ENCODE measurements around the gene GSTM1. TPM values are rescaled to one million over a fixed set of nuclear protein-coding genes. Genes with fewer than 3 reads are reported as not detected.

Gene GSTM1
- total and polyA plus RNA-seq, 2 donors (not counting 3 experiments of a cell fraction or from before 2014, with no cell fraction given): 35.5 TPM; not detected in 1

DNA sequence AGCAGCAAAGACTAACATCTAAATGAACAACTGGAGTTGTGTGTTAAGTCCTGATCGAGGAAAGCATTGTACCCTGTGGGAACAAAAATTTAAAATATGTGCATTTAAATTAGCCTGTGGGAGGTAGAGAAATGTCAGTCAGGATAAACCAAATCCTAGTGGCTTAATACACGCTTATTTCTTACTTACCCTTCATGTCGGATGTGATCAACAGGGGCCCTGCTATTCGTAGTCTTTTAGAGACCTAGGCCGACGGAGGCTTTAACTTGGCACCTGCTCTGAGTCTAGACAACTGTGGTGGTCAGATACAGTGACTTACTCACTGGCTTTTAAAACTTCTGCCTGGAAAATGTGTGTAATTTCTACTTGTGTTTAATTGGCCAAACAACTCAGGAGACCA, 43.0 kb downstream of the GSTM1 start:
- dilution Hi-C loops (cut with MboI; ENCODE audit: extremely low pct_ligation_motif_present, low sequenced_read_pairs): no loop called here
- no TSS peak for BruUV-seq (replicated peaks)
- H3K9me1 ChIP-seq (replicated peaks; ENCODE audit: control insufficient read depth, extremely low read depth, insufficient read depth, low read length): no peaks in the 10 kb centered on the region
- H3K36me3 ChIP-seq (ENCODE audit: control insufficient read depth in 2 of 2, extremely low read depth in 1 of 2, insufficient read depth in 2 of 2, low read length in 2 of 2): no peaks in the 10 kb centered on the region
- DNase-seq (ENCODE audit: low read depth, low spot score) (no peak), FAIRE-seq (no peak)
- no peaks in the 10 kb centered on the region for H3K79me2 ChIP-seq (ENCODE audit: control insufficient read depth, insufficient read depth, low read length)
- H3K4me3 ChIP-seq (replicated peaks in 1 of 3; ENCODE audit: insufficient read depth in 1 of 3, low read depth in 1 of 3, low read length in 3 of 3): no peak overlapping the region
- H2AFZ ChIP-seq (ENCODE audit: low read depth, low read length): no peak overlapping the region
- no peaks in the 10 kb centered on the region for H4K20me1 ChIP-seq (replicated peaks; ENCODE audit: control insufficient read depth, extremely low read depth, insufficient read depth, low read length)
- no peaks in the 10 kb centered on the region for H3K4me1 ChIP-seq (ENCODE audit: control insufficient read depth, extremely low read depth, insufficient read depth, low read length)
- H3K4me2 ChIP-seq (ENCODE audit: insufficient read depth, low read length): no peak overlapping the region
- no peak overlapping the region for H3K9ac ChIP-seq (replicated peaks; ENCODE audit: extremely low read depth, insufficient read depth, low read length)
- H3K27ac ChIP-seq (ENCODE audit: insufficient read depth, low read depth, low read length): no peak overlapping the region
- peaks cover 7 to 19% of the 10 kb centered on the region in 2 experiments for H3K27me3 ChIP-seq (ENCODE audit: control insufficient read depth in 2 of 2, insufficient read depth in 2 of 2, low read length in 2 of 2)
- ChIA-PET CTCF (no interaction called here), POLR2A (no interaction called here)
- intact Hi-C loops (cut with micrococcal nuclease): no loop called here
- H3K9me3 ChIP-seq (replicated peaks; ENCODE audit: control insufficient read depth, insufficient read depth, low read length): no peaks in the 10 kb centered on the region
- TF ChIP-seq, protein P1, sequence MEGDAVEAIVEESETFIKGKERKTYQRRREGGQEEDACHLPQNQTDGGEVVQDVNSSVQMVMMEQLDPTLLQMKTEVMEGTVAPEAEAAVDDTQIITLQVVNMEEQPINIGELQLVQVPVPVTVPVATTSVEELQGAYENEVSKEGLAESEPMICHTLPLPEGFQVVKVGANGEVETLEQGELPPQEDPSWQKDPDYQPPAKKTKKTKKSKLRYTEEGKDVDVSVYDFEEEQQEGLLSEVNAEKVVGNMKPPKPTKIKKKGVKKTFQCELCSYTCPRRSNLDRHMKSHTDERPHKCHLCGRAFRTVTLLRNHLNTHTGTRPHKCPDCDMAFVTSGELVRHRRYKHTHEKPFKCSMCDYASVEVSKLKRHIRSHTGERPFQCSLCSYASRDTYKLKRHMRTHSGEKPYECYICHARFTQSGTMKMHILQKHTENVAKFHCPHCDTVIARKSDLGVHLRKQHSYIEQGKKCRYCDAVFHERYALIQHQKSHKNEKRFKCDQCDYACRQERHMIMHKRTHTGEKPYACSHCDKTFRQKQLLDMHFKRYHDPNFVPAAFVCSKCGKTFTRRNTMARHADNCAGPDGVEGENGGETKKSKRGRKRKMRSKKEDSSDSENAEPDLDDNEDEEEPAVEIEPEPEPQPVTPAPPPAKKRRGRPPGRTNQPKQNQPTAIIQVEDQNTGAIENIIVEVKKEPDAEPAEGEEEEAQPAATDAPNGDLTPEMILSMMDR (IDR thresholded peaks at IDR 0.05; ENCODE audit: extremely low read depth in 1 of 2, insufficient read depth in 1 of 2, low read depth in 1 of 2, low read length in 2 of 2): no peak
- TF ChIP-seq MYC (IDR thresholded peaks at IDR 0.05; ENCODE audit: low read depth, low read length) (no peak), EZH2 (IDR thresholded peaks at IDR 0.05; ENCODE audit: borderline replicate concordance, low read depth, low read length, severe bottlenecking) (no peak), POLR2AphosphoS5 (IDR thresholded peaks at IDR 0.05; ENCODE audit: insufficient read depth, low read depth, low read length) (no peak), JUN (IDR thresholded peaks at IDR 0.05; ENCODE audit: borderline replicate concordance, insufficient read depth, insufficient read length, low read depth) (no peak), GATA2 (IDR thresholded peaks at IDR 0.05; ENCODE audit: insufficient read depth, insufficient read length, low read depth, low read length) (no peak), FOS (IDR thresholded peaks at IDR 0.05; ENCODE audit: borderline replicate concordance, insufficient read depth, low read length) (no peak), POLR2A (IDR thresholded peaks at IDR 0.05; ENCODE audit: low read depth, low read length) (no peak)
- TF ChIP-seq, protein P2, sequence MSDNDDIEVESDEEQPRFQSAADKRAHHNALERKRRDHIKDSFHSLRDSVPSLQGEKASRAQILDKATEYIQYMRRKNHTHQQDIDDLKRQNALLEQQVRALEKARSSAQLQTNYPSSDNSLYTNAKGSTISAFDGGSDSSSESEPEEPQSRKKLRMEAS (IDR thresholded peaks at IDR 0.05; ENCODE audit: insufficient read depth, insufficient read length): no peak

Data from endothelial cell of umbilical vein (primary cell).